GM18870 (cell line): ENCODE results near the gene MYOD1.

ENCODE experiments used
- ATAC-seq: cut with Tn5 transposase; IDR thresholded peaks from one replicate; pipeline ENCODE4 v1.9.1; 2021; ENCODE audit warnings: moderate library complexity; ENCODE audit not compliant: unreplicated experiment

Gene MYOD1

DNA sequence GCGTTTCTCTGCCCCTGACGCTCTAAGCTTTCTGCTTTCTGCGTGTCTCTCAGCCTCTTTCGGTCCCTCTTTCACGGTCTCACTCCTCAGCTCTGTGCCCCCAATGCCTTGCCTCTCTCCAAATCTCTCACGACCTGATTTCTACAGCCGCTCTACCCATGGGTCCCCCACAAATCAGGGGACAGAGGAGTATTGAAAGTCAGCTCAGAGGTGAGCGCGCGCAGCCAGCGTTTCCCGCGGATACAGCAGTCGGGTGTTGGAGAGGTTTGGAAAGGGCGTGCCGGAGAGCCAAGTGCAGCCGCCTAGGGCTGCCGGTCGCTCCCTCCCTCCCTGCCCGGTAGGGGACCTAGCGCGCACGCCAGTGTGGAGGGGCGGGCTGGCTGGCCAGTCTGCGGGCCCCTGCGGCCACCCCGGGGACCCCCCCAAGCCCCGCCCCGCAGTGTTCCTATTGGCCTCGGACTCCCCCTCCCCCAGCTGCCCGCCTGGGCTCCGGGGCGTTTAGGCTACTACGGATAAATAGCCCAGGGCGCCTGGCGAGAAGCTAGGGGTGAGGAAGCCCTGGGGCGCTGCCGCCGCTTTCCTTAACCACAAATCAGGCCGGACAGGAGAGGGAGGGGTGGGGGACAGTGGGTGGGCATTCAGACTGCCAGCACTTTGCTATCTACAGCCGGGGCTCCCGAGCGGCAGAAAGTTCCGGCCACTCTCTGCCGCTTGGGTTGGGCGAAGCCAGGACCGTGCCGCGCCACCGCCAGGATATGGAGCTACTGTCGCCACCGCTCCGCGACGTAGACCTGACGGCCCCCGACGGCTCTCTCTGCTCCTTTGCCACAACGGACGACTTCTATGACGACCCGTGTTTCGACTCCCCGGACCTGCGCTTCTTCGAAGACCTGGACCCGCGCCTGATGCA, at the start of gene MYOD1:
MYOD1 (plus strand) TSS at position 544 of the 910 bp plus-strand sequence; CDS start at position 756, 212 bp downstream.
- no peak for ATAC-seq

DNA sequence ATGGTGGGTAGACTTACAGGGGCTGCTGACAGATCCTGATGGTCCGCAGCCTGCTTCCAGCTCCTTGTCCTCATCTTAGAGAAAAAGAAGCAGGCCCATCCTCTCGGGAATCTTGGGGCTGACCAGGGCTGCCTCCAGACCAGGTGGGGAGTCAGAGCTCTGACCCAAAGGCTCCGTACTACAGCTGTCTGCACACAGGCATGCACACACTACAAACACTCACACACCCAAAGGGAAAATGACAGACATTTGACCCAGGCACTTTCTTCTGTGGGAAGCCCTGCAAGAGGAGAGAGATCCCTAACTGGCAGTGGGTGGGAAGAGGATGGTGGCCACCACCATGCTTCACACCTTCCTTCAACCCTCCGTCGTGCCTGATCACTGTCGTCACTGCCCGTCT, 46.9 kb upstream of the MYOD1 start:
- ATAC-seq: no peak

DNA sequence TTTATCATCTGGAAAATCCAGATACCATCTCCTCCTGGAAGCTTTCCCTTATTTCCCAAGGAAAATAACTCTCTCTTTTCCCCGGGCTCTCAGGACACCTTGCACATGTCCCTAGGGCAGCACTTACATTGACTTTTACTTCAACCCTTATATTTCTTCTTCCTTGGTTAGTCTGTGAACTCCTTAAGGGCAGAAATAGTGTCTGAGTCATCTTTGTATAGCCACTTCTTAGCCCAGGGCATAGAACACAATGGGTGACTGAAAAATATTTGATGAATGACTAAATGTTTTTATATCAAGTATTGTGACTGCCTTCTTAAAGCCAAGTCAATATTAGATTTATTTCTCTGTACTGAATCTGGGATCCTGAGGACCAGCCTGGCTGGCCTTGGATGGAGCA, 45.4 kb upstream of the MYOD1 start:
- ATAC-seq: no peak

DNA sequence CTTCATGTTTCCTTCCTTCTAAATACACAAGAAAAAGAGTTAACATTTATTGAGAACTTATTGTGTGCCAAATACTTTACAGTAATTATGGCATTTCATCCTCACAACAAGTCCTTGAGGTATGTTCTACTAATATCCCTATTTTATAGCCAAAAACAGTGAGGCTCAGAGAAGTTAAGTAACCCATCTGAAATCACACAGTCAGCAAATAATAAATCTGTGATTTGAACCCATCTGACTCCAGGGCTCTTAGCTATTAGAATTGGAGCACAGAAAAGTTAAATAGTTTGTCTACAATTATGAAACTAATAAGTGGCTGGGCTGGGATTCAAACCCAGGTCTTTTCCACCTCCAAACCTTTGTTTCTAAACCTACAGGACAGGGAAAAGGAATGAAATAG, 36.5 kb upstream of the MYOD1 start:
- no peak for ATAC-seq

DNA sequence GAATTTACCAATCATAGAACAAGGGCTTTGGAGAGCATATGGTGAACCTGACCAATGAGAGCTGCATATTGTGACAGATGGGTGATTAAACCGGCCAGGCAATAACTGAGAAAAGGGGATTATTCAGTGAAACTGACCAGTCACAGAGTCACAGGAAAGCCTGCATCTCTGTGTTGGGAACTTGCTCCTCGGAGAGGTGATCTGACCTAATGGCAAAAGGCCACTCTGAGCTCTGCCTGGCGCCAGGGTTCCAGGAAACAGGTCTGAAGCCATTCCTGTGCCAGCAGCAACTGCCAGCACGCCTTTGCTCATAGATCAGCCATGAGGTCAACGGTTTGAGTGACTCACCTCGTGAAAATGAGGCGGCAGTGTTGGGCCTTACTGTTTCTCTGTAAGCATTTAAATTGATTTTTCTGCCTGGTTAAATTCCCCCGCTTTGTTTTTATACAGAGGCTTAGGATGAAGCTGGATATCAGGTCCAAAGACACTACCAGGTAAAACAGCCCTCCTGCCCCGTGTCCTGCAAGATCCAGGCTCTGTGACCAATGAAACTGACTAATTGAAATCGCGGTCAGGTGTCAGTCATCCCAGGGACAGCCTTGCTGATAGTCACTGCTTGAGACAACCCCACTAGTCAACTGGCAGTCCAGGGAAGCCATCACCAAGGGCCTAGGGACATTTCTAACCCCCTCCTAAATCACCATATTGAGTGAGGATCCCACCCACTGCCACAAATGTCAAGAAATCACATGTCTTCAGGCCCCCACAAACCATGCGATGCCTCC, 35.8 kb upstream of the MYOD1 start:
- no peak for ATAC-seq

DNA sequence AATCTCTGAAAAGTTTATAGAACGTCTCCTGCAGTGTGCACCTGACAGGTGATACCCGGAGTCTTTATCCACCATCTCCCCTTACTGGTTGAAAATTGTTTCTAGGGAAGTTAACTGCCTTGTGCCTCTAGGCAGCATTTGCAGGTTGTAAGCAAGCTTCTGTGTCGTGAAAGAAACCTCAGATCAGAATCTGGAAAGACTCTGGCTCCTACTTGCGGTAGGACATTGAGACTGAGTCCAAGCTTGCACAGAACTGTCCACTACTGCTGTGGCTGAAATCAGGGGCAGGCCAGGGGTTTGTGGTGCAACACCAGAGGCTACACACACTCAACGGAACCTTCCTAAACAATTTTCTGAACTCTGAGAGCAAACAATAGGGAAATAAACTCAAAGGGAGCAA, 34.8 kb upstream of the MYOD1 start:
- ATAC-seq: no peak

DNA sequence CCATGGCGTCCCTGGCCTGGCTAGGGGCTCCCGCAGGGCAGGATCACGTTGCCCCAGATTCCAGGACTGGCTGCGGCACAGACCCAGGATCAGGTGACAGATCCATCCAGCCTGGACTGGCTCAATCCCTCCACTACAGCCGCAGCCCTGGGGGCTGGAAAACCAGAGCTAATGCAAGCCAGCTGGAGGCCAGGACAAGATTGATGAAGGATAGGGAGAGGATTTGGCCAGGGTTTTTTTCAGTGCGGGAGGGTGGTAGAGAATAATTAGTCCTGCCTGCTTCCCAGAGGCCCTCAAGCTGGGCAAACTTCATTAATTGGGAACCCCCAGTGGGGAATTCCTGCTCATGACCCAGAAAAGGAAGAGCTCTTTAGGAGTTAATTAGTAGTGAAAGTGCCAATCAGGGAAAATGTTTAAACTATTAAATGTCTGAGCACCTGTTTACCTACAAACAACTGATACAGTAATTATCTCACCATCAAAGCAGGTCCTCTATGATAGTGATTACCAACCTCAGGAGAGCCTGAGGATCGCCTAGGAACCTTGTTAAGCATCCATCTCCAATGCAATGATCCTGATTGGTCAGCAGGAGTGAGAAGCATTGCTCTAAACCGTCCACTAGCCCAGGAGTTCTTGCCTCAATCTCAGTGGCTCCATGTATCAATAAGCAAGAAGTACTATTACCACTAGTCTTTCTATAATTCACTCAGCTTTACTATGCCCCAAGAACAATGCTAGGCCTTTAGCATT, 33.0 kb upstream of the MYOD1 start:
- ATAC-seq: no peak

DNA sequence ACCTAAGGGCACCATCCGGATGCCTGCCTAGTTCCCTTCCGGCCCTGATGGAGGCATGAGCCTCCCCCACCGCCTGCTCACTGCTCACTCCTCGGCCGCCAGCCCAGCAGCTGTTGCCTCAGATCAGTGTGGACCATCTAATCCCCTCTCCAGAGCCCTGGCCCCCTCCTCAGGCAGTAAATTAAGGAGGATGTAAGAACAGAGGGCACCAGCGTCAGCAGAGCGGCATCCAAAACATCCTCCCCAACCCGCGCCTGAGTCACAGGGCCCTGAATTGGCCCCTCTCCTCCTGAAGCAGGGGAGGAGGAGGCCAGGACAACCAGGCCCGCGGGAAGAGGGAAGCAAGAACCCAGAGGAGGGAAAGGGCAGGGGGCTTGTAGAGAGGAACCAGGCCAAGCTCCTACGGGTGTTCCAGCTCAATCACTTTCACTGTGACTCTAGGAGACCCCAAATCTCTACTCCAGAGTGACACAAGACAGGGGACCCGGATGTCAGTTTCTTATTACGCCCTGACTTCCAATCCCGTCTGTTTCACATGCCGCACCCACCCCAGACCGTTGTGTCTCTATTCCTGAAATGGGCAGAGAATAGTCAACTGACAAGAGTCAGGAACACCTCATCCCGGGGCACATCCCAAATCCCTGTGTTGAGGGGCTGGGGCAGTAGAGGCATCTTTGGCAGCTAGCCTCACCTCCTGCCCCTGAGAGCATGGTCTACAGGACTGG, 31.3 kb upstream of the MYOD1 start:
- ATAC-seq: no peak

DNA sequence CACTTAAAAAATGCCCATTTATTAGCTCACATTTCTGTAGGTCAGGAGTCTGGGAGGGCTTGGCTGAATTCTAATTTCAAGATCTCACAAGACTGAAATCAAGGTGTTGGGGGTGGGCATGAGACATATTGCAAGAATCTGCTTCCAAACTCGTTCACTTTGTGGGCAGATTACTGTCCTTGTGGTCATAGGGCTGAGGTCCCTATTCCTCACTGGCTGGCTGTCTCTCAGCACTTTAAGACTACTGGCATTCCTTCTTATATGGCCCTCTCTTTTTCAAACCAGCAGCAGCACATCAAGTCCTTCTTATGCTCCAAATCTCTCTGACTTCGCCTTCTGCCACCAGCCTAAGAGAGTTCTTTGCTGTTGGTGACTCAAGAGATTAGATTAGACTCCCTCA, 27.8 kb upstream of the MYOD1 start:
- no peak for ATAC-seq

DNA sequence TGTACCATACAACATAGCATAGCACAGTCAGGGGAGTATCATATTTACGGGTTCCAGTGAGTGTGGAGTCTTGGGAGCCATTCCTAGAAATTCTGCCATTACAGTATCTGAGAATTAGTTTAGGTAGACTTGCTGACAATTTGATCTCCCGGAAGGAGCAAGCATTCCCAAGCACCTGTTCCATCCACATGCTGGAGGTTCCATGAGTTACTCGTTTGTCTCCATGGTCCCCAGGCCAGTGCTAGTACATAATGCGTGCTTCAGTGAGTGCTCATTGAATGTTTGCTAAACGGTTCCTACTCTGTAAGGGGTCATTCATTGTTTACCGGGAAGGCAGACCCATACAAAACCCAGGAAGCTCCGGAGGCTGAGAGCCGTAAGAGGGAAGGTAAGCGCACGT, 27.4 kb upstream of the MYOD1 start:
- no peak for ATAC-seq

DNA sequence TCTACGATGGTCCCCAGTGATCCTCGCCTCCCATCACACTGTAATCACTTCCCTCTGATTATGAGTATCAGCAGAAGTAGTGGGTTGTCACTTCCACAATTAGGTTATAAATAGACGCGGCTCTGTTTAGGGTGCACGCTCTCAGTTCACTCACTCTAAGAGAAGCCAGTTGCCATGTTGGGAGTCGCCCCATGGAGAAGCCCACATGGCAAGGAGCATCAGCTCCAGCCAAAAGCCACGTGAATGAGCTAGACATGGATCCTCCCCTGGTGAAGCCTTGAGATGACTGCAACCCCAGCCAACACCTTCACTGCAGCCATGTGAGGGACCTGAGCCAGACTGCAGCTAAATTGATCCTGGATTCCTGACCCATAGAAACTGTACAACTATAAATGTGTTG, 26.4 kb upstream of the MYOD1 start:
- ATAC-seq: no peak

DNA sequence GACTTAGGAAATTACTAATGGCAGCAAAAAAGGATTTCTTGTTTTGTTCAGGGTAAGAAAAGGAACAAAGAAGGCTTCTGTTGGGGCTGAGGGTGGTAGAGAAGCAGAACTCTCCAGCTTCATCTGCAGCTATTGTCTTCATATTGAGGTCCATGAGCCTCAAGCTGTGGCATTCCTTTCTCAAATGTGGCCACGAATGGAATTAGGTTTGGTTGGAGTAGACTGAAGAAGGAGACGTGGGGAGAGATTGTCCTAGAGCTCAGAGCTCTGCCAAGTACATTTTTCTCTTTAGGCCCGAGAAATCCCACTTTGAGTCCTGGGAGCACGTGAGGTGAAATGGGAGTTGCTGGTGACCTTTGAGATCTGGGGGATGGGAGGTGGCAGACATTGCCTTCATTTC, 25.8 kb upstream of the MYOD1 start:
- ATAC-seq: no peak

DNA sequence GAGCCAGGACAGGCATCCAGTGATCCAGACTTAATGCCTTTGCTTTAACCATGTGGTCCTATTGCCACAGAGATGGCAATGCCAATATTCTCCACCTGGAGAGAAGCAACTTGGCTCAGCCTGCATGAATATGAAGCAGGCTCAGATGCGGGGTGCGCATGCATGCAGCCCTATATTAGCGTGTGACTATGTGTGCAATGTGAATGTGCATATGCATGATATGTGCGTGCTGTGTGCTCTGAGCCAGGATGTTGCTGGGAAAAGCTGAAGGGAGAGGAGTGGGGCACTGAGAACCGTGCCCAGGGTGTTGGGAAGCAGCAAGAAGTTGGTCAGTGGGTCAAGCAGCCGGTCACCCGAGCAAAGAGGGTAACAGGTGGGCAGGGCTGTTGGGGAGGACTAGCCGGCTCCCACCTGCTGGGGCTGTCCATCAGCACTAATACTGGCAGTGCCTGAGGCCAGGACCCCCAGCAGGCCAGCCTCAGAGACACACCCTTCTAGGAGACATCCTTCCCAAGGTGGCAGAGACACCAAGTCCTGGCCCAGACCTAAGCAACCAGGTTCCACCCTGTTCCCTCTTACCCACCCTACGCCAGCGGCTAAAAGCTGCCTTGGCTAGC, 24.8 kb upstream of the MYOD1 start:
- no peak for ATAC-seq

DNA sequence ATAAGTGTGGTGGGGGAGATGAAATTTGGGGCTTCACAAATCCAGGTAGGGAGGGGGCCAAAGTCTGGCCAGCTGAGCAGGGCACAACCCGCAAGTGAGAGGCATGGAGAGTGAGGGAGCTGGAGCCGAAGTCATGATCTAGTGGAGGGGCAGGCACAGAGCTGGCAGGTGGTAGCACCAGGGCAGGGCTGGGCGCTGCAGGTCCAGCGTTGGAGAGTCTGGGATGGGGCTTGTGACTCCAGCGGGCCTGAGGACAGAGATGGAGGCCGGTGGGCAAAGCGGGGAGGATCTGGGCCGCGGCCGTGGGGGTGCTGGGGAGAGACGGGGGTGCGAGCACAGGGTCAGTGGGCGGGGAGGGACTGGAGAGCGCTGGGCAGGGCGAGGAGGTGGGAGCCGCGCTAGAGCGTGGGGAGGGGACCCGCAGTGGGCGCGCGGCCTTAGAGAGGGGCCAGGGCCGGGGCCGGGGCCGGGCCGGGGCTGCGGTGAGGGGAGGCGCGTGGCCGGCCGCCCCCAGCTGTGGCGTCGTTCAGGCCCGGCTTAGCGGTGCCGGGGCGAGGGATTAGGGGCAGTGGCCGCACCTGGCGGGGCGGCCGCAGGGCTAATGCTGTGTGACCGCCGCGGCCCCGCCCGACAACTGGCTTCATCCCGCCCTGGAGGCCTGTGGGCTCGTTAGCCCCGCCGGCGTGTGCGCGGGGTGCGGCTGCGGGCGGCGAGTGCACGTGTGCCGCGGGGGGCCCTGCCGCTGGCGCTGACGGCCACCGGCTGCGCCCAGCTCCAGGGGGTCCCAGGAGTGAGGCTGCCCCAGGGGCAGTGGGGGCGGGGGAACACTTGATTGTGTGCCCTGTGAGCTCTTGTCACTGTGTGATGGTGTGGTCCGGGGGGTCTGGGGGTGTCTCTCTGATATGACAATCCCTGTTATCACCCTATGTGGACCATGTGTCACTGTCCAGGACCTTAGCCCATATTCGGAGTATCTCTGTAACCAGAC, 23.6 kb upstream of the MYOD1 start:
- no peak for ATAC-seq

DNA sequence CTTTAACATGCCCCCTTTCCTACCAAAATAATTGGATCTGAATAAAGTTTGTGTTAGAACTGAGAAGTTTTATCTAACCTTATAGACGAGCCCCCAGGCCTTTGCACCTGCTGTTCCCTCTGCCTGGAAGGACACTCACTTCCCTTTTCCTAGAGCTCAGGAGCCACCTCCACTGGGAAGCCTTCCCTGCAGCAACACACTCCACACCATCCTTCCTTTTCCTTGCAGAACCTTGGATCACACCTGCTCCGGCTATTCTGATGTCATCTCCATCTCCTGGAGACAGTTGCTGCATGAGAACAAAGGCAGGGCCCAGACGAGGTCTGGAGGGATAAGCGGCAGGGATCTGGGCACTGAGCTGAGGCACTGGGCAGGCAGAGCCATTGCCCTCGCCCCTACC, 22.6 kb upstream of the MYOD1 start:
- ATAC-seq: no peak

DNA sequence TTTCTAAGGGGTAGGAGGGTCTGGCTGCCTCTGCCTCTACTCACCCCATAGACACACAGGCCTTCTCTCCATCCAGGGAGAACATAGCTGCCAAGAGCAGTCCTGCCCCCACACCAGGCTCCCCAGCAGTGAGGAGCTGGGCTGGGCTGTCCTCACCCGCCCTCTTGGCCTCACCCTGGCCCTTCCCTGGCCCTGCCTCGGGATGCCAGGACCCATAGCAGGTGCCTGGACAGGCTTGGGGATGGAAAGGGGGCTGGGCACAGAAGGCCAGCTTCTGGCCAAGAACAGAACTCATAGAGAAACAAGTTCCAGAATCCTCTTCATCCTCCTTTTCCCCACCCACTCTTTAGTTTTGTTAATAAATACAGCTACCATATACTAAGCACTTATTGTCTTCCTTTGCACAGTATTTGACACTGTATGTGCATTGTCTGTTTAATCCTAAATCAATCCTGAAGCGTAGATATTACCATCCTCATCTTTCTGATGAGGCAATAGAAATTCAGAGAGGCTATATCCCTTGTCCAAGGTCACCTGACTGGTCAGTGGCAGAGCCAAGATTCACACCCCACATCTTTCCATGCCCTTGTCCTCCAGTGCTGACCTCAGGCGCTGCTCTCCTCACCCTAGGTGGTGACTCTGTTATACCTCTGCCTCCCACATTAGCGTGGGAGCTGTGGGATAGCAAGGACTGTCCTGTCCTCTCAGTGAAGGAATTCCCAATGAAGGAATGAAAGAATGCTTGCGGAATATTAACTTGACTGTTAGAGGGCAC, 22.0 kb upstream of the MYOD1 start:
- no peak for ATAC-seq

DNA sequence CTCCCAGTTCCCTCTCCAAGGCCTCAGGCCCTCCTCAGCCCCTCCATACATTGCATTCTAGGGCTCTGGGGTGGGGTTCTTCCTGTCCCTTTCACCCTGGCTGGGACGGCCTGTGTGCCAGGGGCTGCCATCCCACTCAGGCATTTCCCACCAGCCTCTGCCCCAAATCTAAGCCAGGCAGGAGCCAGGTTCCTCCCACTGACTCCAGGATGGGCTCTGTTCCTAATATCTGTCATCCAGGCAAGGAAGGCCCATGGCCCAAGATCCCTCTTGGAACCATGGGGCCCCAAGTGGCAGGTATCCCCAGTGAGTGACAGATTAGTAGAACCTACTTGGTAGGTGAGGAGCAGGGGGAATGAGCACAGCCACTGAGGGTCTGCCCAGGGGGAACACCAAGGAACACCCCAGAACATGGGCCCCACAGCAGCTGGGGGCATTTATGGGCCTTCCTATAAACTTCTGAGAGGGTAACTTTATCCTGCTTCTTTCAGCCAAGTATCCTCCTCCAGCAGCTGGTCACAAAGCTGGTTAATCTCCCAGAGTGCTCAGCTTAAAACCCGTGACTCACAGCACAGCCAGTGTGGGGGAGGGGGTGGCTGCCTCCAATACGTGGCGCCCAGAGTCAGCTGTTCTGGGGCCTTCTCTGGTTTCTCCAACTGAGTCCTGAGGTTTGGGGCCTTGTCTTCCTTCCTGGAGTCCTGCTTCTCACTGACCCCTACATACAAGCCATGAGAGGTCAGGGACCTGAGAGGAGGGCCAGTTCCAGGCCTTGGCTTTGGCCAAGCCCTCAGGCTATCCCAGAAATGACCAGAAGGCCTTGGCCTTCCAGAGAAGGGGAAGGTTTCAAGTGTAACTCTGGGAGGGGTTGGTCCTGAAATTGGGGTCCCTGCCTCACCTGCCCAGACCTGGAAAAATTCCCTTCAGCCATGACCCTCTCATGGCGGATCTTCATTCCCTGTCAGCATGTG, 19.9 kb upstream of the MYOD1 start:
- no peak for ATAC-seq
